Measurements from ENCODE around the gene DNAJB6. TPM values are rescaled to one million over a fixed set of nuclear protein-coding genes. Genes with fewer than 3 reads are reported as not detected.
A peak's percentile ranks its signal among the peaks of the same experiment; 100 is the strongest.

The DNAJB6 gene
- total RNA-seq, 2 donors from 2014 or later = 68.3 to 199 TPM

DNA sequence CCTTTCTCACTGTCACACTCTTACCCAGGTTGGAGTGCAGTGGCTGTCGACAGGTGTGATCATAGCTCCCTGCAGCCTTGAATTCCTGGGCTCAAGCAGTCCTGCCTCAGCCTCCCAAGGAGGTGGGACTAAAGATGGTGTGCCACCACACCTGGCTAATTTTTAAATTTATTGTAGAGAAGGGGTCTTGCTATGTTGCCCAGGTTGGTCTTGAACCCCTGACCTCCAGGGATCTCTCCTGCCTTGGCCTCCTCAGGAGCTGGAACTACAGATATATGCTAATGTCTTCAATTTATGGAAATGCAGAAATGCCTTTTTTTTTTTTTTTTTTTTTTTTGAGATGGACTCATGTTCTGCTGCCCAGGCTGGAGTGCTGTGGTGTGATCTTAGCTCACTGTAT is 42.7 kb downstream of the DNAJB6 start:
- H3K27ac ChIP-seq = no peak overlapping the region
- WGBS = 100% methylated on average over 1 of the region's 1 CpG
- DNase-seq (ENCODE audit: low spot score) = no peak
- no peaks in the 10 kb centered on the region for H3K27me3 ChIP-seq (replicated peaks; ENCODE audit: insufficient read depth)
- H3K9me3 ChIP-seq = no peaks in the 10 kb centered on the region
- intact Hi-C loops (cut with DNase I) = no loop called here
- H3K4me1 ChIP-seq (replicated peaks) = no peaks in the 10 kb centered on the region
- no peaks in the 10 kb centered on the region for H3K36me3 ChIP-seq
- H3K4me3 ChIP-seq = no peak overlapping the region
- TF ChIP-seq POLR2AphosphoS5 (IDR thresholded peaks at IDR 0.05) (no peak), POLR2A (IDR thresholded peaks at IDR 0.05) (no peak)
- TF ChIP-seq, protein P1, sequence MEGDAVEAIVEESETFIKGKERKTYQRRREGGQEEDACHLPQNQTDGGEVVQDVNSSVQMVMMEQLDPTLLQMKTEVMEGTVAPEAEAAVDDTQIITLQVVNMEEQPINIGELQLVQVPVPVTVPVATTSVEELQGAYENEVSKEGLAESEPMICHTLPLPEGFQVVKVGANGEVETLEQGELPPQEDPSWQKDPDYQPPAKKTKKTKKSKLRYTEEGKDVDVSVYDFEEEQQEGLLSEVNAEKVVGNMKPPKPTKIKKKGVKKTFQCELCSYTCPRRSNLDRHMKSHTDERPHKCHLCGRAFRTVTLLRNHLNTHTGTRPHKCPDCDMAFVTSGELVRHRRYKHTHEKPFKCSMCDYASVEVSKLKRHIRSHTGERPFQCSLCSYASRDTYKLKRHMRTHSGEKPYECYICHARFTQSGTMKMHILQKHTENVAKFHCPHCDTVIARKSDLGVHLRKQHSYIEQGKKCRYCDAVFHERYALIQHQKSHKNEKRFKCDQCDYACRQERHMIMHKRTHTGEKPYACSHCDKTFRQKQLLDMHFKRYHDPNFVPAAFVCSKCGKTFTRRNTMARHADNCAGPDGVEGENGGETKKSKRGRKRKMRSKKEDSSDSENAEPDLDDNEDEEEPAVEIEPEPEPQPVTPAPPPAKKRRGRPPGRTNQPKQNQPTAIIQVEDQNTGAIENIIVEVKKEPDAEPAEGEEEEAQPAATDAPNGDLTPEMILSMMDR (IDR thresholded peaks at IDR 0.05) = no peak

DNA sequence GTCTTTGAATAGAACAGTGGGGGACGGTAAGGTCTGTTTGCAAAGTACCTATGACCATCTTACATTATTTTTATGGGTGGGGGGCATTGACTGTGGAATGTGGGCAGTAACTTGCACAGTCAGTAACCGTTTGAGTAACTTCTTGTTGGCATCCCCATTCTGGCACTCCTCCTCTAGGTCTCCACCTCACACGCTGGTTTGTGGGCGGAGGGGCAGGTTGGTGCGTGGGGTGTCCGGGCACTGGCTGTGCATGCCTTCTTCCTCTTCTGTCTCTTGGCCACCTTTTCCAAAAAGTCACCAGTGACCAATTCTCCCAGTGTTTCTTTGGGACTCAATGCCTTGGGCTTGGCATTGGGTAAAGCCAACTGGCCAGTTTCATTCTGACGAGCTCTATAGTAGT is 43.6 kb downstream of the DNAJB6 start:
- TF ChIP-seq POLR2A (IDR thresholded peaks at IDR 0.05) (no peak), POLR2AphosphoS5 (IDR thresholded peaks at IDR 0.05) (no peak)
- TF ChIP-seq, protein P1 (IDR thresholded peaks at IDR 0.05) = no peak

DNA sequence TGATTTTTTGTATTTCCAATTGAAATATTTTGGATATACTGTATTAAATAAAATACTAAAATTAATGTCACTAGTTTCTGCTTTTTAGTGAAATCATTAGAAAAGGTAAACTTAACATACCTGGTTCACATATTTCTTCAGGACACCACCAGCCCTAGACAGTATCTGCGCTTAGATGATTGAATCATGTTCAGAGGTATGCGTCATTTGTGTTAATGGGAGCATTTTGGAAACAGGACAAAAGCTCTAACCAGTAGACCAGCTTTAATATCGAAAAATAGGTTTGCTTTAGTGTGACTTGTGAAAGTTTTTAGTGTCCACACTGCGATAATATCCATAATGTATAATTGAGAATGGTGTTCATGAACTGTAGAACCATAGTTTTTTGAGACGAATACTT is 47.1 kb downstream of the DNAJB6 start:
- H3K36me3 ChIP-seq = no peaks in the 10 kb centered on the region
- no peaks in the 10 kb centered on the region for H3K9me3 ChIP-seq
- WGBS = 92% methylated on average over 5 of the region's 5 CpGs
- H3K4me3 ChIP-seq = no peak overlapping the region
- intact Hi-C loops (cut with DNase I) = no loop called here
- no peak for TF ChIP-seq POLR2AphosphoS5 (IDR thresholded peaks at IDR 0.05)
- no peak for TF ChIP-seq POLR2A (IDR thresholded peaks at IDR 0.05)
- TF ChIP-seq, protein P1 (IDR thresholded peaks at IDR 0.05) = no peak
- no peaks in the 10 kb centered on the region for H3K27me3 ChIP-seq (replicated peaks; ENCODE audit: insufficient read depth)
- no peak for DNase-seq (ENCODE audit: low spot score)
- H3K27ac ChIP-seq = peak overlapping the region in 1 of 2 donors; percentile 37
- H3K4me1 ChIP-seq (replicated peaks) = no peaks in the 10 kb centered on the region

More for the DNA sequence above, 43.6 kb downstream of the DNAJB6 start:
- Histone ChIP-seq H3K4me1 (replicated peaks) (no peaks in the 10 kb centered on the region), H3K9me3 (no peaks in the 10 kb centered on the region), H3K4me3 (no peak overlapping the region), H3K27ac (no peak overlapping the region), H3K36me3 (no peaks in the 10 kb centered on the region), H3K27me3 (replicated peaks; ENCODE audit: insufficient read depth) (no peaks in the 10 kb centered on the region)
- no peak for DNase-seq (ENCODE audit: low spot score)
- intact Hi-C loops (cut with DNase I) = no loop called here
- WGBS = 66% methylated on average over 7 of the region's 7 CpGs

DNA sequence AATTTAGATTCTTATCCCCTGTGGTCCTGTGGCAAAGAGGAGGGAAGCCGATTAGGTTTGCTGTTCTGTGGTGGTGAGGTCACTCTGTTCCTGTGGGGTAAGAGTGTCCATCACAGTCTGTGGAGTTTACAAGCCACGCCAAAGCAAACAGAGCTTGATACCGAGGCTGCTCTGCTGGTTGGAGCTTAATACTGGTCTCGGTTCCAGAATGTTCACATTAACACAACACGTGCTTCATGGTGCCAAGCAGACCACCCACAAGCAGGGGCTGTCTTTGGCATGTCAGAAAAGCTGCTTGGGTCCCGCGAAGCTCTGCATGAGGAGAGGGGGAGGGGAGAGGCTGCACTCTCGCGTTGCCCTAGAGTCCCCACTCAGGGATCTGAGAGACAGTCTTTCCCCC is 47.5 kb downstream of the DNAJB6 start:
- no peaks in the 10 kb centered on the region for H3K9me3 ChIP-seq
- WGBS = 27% methylated on average over 9 of the region's 9 CpGs
- no peaks in the 10 kb centered on the region for H3K27me3 ChIP-seq (replicated peaks; ENCODE audit: insufficient read depth)
- intact Hi-C loops (cut with DNase I) = no loop called here
- TF ChIP-seq POLR2AphosphoS5 (IDR thresholded peaks at IDR 0.05) = peak; percentile 63
- TF ChIP-seq POLR2A (IDR thresholded peaks at IDR 0.05) = no peak
- no peaks in the 10 kb centered on the region for H3K4me1 ChIP-seq (replicated peaks)
- H3K36me3 ChIP-seq = no peaks in the 10 kb centered on the region
- DNase-seq (ENCODE audit: low spot score) = peak; percentile 52
- H3K27ac ChIP-seq = peak overlapping the region in 1 of 2 donors; percentile 42
- no peak overlapping the region for H3K4me3 ChIP-seq

DNA sequence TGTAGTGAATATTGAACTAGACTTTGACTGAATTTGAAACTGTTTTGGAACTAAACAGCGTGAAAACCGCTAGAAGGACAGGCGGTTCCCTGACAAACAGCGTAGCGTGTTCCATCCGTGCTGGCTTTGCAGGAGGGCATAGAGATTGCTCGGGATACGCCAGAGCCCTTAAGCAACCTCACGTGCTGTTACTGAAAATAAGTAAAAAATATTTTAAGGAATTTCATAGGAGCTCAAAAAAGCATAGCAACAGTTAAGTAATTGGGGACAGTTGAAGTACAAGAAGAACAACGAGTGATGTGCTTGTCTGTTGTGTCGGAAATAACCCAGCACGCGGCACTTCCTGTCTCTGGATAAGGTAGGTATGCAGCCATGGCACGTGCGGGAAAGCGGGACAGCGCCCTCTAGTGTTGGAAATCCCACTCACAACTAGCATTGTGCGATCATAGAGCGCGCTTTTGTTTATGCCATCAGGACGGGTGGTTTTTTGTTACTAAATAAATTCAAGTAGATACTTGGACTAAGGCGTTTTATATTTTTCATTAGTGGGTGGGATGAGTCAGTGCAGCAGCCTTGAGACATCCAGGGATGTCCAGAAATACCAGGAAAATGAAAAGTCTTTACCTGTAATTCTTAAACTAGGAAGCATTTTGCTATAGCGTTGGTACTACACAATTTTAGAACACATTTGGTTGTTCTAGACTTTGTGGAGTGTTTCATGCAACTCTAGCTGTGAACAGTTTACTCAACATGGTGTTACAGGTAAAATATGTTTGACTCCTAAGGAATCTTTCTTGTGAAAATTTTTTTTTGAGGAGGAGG is 50.4 kb downstream of the DNAJB6 start:
- DNase-seq (ENCODE audit: low spot score) = peak; percentile 71
- no peak overlapping the region for H3K27ac ChIP-seq
- 50% methylated on average over 23 of the region's 23 CpGs for WGBS
- no peaks in the 10 kb centered on the region for H3K9me3 ChIP-seq
- no peaks in the 10 kb centered on the region for H3K4me1 ChIP-seq (replicated peaks)
- intact Hi-C loops (cut with DNase I) = no loop called here
- no peaks in the 10 kb centered on the region for H3K36me3 ChIP-seq
- TF ChIP-seq, protein P1 (IDR thresholded peaks at IDR 0.05) = peak; percentile 75 to 93 (median 82)
- TF ChIP-seq POLR2AphosphoS5 (IDR thresholded peaks at IDR 0.05) (peak; percentile 77), POLR2A (IDR thresholded peaks at IDR 0.05) (no peak)
- H3K27me3 ChIP-seq (replicated peaks; ENCODE audit: insufficient read depth) = no peaks in the 10 kb centered on the region
- H3K4me3 ChIP-seq = no peak overlapping the region
